Tibial nerve (tissue), 4 donors: ENCODE results near the gene ST6GALNAC3. TPM values are rescaled to one million over a fixed set of nuclear protein-coding genes. Genes with fewer than 3 reads are reported as not detected.

Experiments
- DNase-seq, 2 donors: peaks; one replicate each; pipeline ENCODE4 v3.0.0-alpha.2; 2019; ENCODE audit warnings: low spot score in 2 of 2
- H3K27ac ChIP-seq, 4 donors: fragments of 200-600 bp; sonication (generic) in 3 of 4; one replicate each; pipeline ENCODE4 v1.5.1; 2017 to 2019; ENCODE audit warnings: mild to moderate bottlenecking in 1 of 4
- H3K27me3 ChIP-seq, 2 donors: fragments of 200-600 bp; sonication (generic) in 1 of 2; one replicate each; pipeline versions ENCODE4 v1.5.1 to v1.6.0; 2017 to 2019
- H3K36me3 ChIP-seq, 3 donors: fragments of 200-600 bp; sonication (generic); one replicate each; pipeline ENCODE4 v1.5.1; 2018 to 2019
- H3K4me1 ChIP-seq, 4 donors: fragments of 200-600 bp; sonication (generic) in 3 of 4; one replicate each; pipeline ENCODE4 v1.5.1; 2017 to 2019
- H3K4me3 ChIP-seq, 4 donors: fragments of 200-600 bp; sonication (generic) in 3 of 4; one replicate each; pipeline ENCODE4 v1.5.1; 2017 to 2019; ENCODE audit warnings: mild to moderate bottlenecking in 1 of 4, moderate library complexity in 1 of 4
- H3K9me3 ChIP-seq, 4 donors: fragments of 200-600 bp; sonication (generic) in 3 of 4; one replicate each; pipeline ENCODE4 v1.5.1; 2017 to 2019
- CTCF ChIP-seq, 5 experiments: fragments of 200-600 bp in 3 of 5; fragments of 450-650 bp in 2 of 5; sonication (generic) in 3 of 5; IDR thresholded peaks; one replicate each; pipeline ENCODE4 v1.5.1; 2016 to 2019; ENCODE audit warnings: antibody characterized with exemption in 5 of 5, mild to moderate bottlenecking in 3 of 5, moderate library complexity in 2 of 5
- EP300 ChIP-seq, 2 donors: sonication (generic); formaldehyde crosslinking; IDR thresholded peaks; one replicate each; pipeline ENCODE4 v1.6.1; 2017; ENCODE audit warnings: antibody characterized with exemption in 2 of 2, mild to moderate bottlenecking in 1 of 2
- POLR2A ChIP-seq, 2 donors: fragments of 450-650 bp; IDR thresholded peaks; one replicate each; pipeline ENCODE4 v1.6.1; 2017; ENCODE audit warnings: antibody characterized with exemption in 2 of 2, mild to moderate bottlenecking in 2 of 2, moderate library complexity in 2 of 2
- WGBS, 2 donors: methylation state at CpG; one replicate each; pipeline ENCODE4 v1.1.5; 2018; 5-methylcytosine and 5-hydroxymethylcytosine counted together
- total RNA-seq, 4 donors: library from RNA; depleted of rRNA; stranded (reverse); fragments of >200 nt; gene quantifications; one replicate each; pipeline ENCODE4 v1.1.0, GENCODE V29; 2016

Gene ST6GALNAC3
- total RNA-seq, 4 donors from 2014 or later, result 2.7 to 6.6 (median 4.9) TPM

GRCh38 chr1:76189310-76189709, 114.8 kb downstream of the ST6GALNAC3 start:
- no peaks in the 10 kb centered on the region for H3K27me3 ChIP-seq
- no peak for TF ChIP-seq CTCF (IDR thresholded peaks at IDR 0.05)
- TF ChIP-seq EP300 (IDR thresholded peaks at IDR 0.05), result no peak
- no peak for TF ChIP-seq POLR2A (IDR thresholded peaks at IDR 0.05)
- H3K4me3 ChIP-seq, result no peak overlapping the region
- no peak for DNase-seq
- no peaks in the 10 kb centered on the region for H3K36me3 ChIP-seq
- no peak overlapping the region for H3K27ac ChIP-seq
- H3K4me1 ChIP-seq, result no peaks in the 10 kb centered on the region
- no peaks in the 10 kb centered on the region for H3K9me3 ChIP-seq
- WGBS, 2 donors, result 44 to 70% methylated on average over 2 of the region's 2 CpGs

- Histone ChIP-seq H3K36me3 (no peaks in the 10 kb centered on the region), H3K4me1 (no peaks in the 10 kb centered on the region), H3K27me3 (no peaks in the 10 kb centered on the region), H3K4me3 (no peak overlapping the region), H3K27ac (no peak overlapping the region), H3K9me3 (no peaks in the 10 kb centered on the region)
- no peak for DNase-seq
- WGBS, 2 donors, result 92% methylated on average over 4 of the region's 4 CpGs
- TF ChIP-seq POLR2A (IDR thresholded peaks at IDR 0.05), result no peak
- no peak for TF ChIP-seq CTCF (IDR thresholded peaks at IDR 0.05)
- no peak for TF ChIP-seq EP300 (IDR thresholded peaks at IDR 0.05)
Measured at GRCh38 chr1:76190749-76191424, 116.3 kb downstream of the ST6GALNAC3 start.

GRCh38 chr1:76191561-76191960, 117.0 kb downstream of the ST6GALNAC3 start:
- no peak for DNase-seq
- H3K4me1 ChIP-seq, result no peaks in the 10 kb centered on the region
- no peaks in the 10 kb centered on the region for H3K9me3 ChIP-seq
- no peak overlapping the region for H3K4me3 ChIP-seq
- H3K27ac ChIP-seq, result no peak overlapping the region
- no peaks in the 10 kb centered on the region for H3K36me3 ChIP-seq
- 94 to 98% methylated on average over 2 of the region's 2 CpGs for WGBS, 2 donors
- TF ChIP-seq CTCF (IDR thresholded peaks at IDR 0.05) (no peak), POLR2A (IDR thresholded peaks at IDR 0.05) (no peak), EP300 (IDR thresholded peaks at IDR 0.05) (no peak)
- no peaks in the 10 kb centered on the region for H3K27me3 ChIP-seq

- Histone ChIP-seq H3K4me3 (no peak overlapping the region), H3K9me3 (no peaks in the 10 kb centered on the region), H3K27me3 (no peaks in the 10 kb centered on the region), H3K27ac (no peak overlapping the region), H3K36me3 (no peaks in the 10 kb centered on the region), H3K4me1 (no peaks in the 10 kb centered on the region)
- 91 to 93% methylated on average over 2 of the region's 2 CpGs for WGBS, 2 donors
- no peak for DNase-seq
- TF ChIP-seq EP300 (IDR thresholded peaks at IDR 0.05) (no peak), POLR2A (IDR thresholded peaks at IDR 0.05) (no peak), CTCF (IDR thresholded peaks at IDR 0.05) (no peak)
Measured at GRCh38 chr1:76198452-76198851, 123.9 kb downstream of the ST6GALNAC3 start.

GRCh38 chr1:76202670-76203069, 128.1 kb downstream of the ST6GALNAC3 start:
- Histone ChIP-seq H3K36me3 (no peaks in the 10 kb centered on the region), H3K27me3 (no peaks in the 10 kb centered on the region), H3K4me1 (no peaks in the 10 kb centered on the region), H3K27ac (no peak overlapping the region), H3K9me3 (no peaks in the 10 kb centered on the region), H3K4me3 (no peak overlapping the region)
- 80 to 90% methylated on average over 2 of the region's 2 CpGs for WGBS, 2 donors
- TF ChIP-seq POLR2A (IDR thresholded peaks at IDR 0.05) (no peak), EP300 (IDR thresholded peaks at IDR 0.05) (no peak), CTCF (IDR thresholded peaks at IDR 0.05) (no peak)
- no peak for DNase-seq
